ENCODE data around the gene TTLL12. TPM values are rescaled to one million over a fixed set of nuclear protein-coding genes. Genes with fewer than 3 reads are reported as not detected.

The TTLL12 gene
- polyA plus RNA-seq, 1 experiment: 5.7 TPM

- no peak overlapping the region for H3K4me3 ChIP-seq (ENCODE audit: low read depth, low read length)
- ChIA-PET POLR2A (no interaction called here), CTCF (no interaction called here)
- no peak for DNase-seq (ENCODE audit: low read depth, low spot score)
- no peak overlapping the region for H3K27ac ChIP-seq (ENCODE audit: low read depth, low read length)
- TF ChIP-seq CTCF (IDR thresholded peaks at IDR 0.05; ENCODE audit: low read depth, low read length): no peak
- peaks cover 11% of the 10 kb centered on the region for H3K27me3 ChIP-seq (ENCODE audit: control insufficient read depth, insufficient read depth, low read length)
- no peaks in the 10 kb centered on the region; the same call in 1 of the 2 replicates for H3K9me3 ChIP-seq (ENCODE audit: control insufficient read depth, insufficient read depth, low read length)
Measured at GRCh38 chr22:43207386-43207785, 20.5 kb upstream of the TTLL12 start.

GRCh38 chr22:43206509-43207161 is 19.7 kb upstream of the TTLL12 start:
- CTCF ChIA-PET: no interaction called here
- DNase-seq (ENCODE audit: low read depth, low spot score): no peak
- Histone ChIP-seq H3K27ac (ENCODE audit: low read depth, low read length) (no peak overlapping the region), H3K4me3 (ENCODE audit: low read depth, low read length) (no peak overlapping the region), H3K27me3 (ENCODE audit: control insufficient read depth, insufficient read depth, low read length) (peaks cover 11% of the 10 kb centered on the region), H3K9me3 (ENCODE audit: control insufficient read depth, insufficient read depth, low read length) (no peaks in the 10 kb centered on the region; the same call in 1 of the 2 replicates)
- POLR2A ChIA-PET: no interaction called here
- TF ChIP-seq CTCF (IDR thresholded peaks at IDR 0.05; ENCODE audit: low read depth, low read length): no peak

GRCh38 chr22:43205748-43206508 is 19.0 kb upstream of the TTLL12 start:
- CTCF ChIA-PET: no interaction called here
- H3K27ac ChIP-seq (ENCODE audit: low read depth, low read length): no peak overlapping the region
- H3K4me3 ChIP-seq (ENCODE audit: low read depth, low read length): no peak overlapping the region
- POLR2A ChIA-PET: no interaction called here
- no peak for TF ChIP-seq CTCF (IDR thresholded peaks at IDR 0.05; ENCODE audit: low read depth, low read length)
- H3K9me3 ChIP-seq (ENCODE audit: control insufficient read depth, insufficient read depth, low read length): no peaks in the 10 kb centered on the region; the same call in 1 of the 2 replicates
- DNase-seq (ENCODE audit: low read depth, low spot score): no peak
- peaks cover 11% of the 10 kb centered on the region for H3K27me3 ChIP-seq (ENCODE audit: control insufficient read depth, insufficient read depth, low read length)

GRCh38 chr22:43205261-43205691 is 18.3 kb upstream of the TTLL12 start:
- TF ChIP-seq CTCF (IDR thresholded peaks at IDR 0.05; ENCODE audit: low read depth, low read length): no peak
- Histone ChIP-seq H3K27me3 (ENCODE audit: control insufficient read depth, insufficient read depth, low read length) (peaks cover 11% of the 10 kb centered on the region), H3K27ac (ENCODE audit: low read depth, low read length) (no peak overlapping the region), H3K4me3 (ENCODE audit: low read depth, low read length) (no peak overlapping the region), H3K9me3 (ENCODE audit: control insufficient read depth, insufficient read depth, low read length) (no peaks in the 10 kb centered on the region; the same call in 1 of the 2 replicates)
- ChIA-PET CTCF (no interaction called here), POLR2A (no interaction called here)
- no peak for DNase-seq (ENCODE audit: low read depth, low spot score)

GRCh38 chr22:43203471-43203981 is 16.6 kb upstream of the TTLL12 start:
- ChIA-PET CTCF (interaction anchor here (1.3 kb wide), 1 partner anchor 16 kb away, joined by 5 read pairs; the partner anchor contains the start of gene TTLL12), POLR2A (no interaction called here)

More at GRCh38 chr22:43203471-43203981, 16.6 kb upstream of the TTLL12 start:
- no peak overlapping the region for H3K27ac ChIP-seq (ENCODE audit: low read depth, low read length)
- TF ChIP-seq CTCF (IDR thresholded peaks at IDR 0.05; ENCODE audit: low read depth, low read length): no peak
- no peak overlapping the region for H3K4me3 ChIP-seq (ENCODE audit: low read depth, low read length)
- peaks cover 16% of the 10 kb centered on the region for H3K27me3 ChIP-seq (ENCODE audit: control insufficient read depth, insufficient read depth, low read length)
- no peak for DNase-seq (ENCODE audit: low read depth, low spot score)
- no peaks in the 10 kb centered on the region; the same call in 1 of the 2 replicates for H3K9me3 ChIP-seq (ENCODE audit: control insufficient read depth, insufficient read depth, low read length)

Data from AG04450 (cell line).